GM18868 (cell line): Measurements from ENCODE around the gene AHCYL1.

Source experiments
- ATAC-seq: cut with Tn5 transposase; IDR thresholded peaks from one replicate; pipeline ENCODE4 v1.9.1; 2021; ENCODE audit warnings: mild to moderate bottlenecking, moderate library complexity; ENCODE audit not compliant: unreplicated experiment

Gene AHCYL1

GRCh38 chr1:110034451-110035235, 50.1 kb downstream of the AHCYL1 start, which contains the start of gene STRIP1:
Gene STRIP1 (plus strand): TSS chr1:110034624. CDS start chr1:110034638, 14 bp downstream.
- peak; percentile 93 for ATAC-seq

- ATAC-seq = no peak
Measured at GRCh38 chr1:110035236-110035752, 50.7 kb downstream of the AHCYL1 start.

DNA sequence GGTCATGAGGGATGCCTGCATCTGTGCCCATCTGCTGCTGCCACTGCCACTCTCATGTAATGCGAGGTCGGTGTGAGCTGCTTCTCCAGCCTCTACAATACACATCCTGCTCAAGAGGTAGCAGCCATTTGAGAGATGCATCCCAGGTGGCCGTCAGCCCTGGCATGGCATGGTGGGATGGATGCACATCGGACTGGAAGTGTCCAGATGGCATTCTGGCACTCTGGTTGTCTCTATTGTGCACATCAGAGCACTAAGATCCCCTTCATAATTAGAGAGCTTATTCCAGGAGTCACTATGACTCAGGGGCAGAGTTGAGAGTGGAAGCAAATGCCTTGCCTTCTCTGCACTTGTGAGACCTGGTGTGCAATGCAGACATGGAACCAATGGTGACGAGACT, 53.7 kb downstream of the AHCYL1 start:
- ATAC-seq = no peak

DNA sequence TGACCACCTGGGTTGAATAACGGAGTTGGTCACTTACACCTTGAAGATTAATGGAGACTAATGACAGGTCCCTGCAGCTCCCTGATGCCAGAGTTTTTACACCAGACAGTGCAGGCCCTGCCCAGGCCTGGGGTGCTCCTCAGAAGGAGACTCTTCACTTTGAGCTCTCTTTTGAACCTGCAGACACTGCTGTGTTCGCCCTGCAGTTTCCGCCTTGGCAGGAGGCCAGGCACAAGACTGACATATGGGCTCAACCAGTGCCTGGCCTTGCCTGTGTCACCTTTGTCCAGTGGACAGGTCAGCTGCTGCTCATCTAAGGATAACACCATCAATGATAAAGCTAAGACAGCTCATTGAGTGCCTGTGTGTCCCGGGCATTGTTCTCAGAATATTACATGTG, 55.1 kb downstream of the AHCYL1 start:
- ATAC-seq = no peak

DNA sequence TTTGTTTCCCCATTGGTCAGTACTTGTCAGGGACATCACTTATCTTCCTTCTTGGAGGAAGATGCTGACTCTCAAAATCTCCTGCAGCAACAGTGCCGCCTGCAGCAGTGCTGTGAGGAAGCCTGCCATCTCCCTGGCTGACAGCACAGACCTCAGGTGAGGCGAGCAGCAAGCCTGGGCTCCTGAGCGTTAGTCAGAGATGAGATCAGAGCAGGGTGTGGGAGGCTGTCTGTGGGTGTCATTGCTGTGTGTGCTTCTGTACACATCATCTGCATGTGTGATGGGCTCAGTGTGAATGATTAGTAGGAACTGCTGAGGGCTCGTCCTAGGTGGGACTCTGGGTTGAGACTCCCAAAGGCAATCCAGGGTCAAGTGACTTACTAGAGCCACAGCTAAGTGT, 56.0 kb downstream of the AHCYL1 start:
- ATAC-seq = no peak

- ATAC-seq = no peak
Measured at GRCh38 chr1:110043016-110043415, 58.5 kb downstream of the AHCYL1 start.

- no peak for ATAC-seq
Measured at GRCh38 chr1:110047463-110047862, 62.9 kb downstream of the AHCYL1 start.

DNA sequence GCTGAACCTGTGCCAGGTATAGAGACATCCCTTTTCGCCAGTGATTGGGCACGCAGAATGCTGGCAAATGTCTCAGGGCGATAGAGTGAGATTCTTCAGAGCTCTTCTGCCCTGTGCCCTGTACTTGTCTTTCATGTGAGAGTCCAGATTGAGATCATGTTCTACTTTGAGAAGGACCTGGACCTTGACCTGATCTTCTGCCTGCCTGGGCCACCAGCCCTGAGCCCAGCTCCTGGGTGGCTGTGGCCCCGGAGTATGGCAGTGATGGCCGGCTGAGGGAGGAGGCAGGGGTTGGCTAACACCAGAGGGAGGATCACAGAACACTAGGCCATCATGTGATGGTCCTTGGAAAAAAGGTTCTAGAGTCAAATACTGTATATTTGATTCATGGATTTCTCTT, 63.7 kb downstream of the AHCYL1 start:
- ATAC-seq = no peak

- no peak for ATAC-seq
Measured at GRCh38 chr1:110048923-110049601, 64.5 kb downstream of the AHCYL1 start.

DNA sequence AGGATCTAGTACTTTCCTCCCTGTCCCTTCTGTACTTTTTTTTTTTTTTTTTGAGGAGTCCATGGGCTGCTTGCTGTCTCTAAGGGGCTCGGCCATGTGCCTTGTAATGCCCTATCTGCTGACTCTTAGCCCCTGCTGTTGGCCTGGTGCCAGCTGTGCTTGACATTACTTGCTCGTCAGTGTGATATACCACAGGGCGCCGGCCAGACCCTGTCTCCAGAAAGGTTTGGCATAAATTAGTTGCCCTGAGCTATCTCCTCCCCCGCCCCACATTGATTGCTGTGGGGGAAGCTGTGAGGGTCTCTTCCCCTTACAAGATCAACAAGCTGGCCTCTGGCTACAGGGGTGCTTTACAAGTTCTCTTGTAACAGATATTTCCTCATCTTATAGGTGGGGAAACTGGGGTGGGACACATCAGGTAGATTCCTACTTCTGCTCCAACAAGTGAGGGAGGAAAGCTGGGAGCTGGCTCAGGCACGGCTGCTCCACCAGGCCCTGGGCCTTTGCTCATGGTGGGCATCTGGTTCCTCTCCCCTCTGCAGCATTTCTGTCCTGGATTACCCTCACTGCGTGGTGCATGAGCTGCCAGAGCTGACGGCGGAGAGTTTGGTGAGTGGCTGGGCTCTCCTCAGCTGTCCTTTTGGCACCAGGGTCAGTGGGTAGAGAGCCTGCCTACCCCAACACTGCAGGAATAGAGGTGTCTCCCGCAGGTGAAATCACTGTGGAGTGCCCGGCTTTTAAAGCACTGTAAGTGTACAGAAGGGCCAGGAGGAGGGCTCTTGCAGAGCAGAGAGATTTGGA, 65.4 kb downstream of the AHCYL1 start:
- no peak for ATAC-seq

DNA sequence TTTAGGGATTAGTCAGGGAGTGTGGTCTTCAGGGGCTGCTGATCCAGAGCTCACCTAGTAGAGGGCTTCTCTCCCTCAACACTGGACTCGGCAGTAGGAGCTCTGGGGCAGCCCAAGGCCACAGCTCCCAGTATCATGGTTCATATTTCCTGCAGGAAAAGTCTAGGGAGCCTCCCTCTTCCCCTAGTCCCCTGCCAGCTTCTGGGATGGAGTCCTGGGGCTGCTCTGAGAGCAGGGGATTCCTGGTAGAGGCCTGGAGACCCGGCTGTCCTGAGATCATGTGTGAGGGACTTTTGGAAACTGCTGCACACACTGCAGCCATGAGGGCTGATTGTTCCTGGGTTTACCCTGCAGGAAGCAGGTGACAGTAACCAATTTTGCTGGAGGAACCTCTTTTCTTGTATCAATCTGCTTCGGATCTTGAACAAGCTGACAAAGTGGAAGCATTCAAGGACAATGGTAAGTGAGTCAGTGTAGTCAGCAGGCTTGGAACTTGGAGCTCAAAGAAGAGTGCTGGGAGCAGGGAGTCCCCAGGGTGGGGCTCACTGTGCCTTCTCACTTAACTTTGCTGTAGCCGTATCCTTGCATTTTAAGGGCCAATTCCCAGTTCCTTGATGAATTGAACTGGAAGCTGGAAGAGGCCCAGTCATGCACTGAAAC, 66.2 kb downstream of the AHCYL1 start:
- no peak for ATAC-seq

- ATAC-seq = no peak
Measured at GRCh38 chr1:110051262-110051648, 66.7 kb downstream of the AHCYL1 start.

GRCh38 chr1:110053552-110054428, 69.2 kb downstream of the AHCYL1 start:
- ATAC-seq = no peak

DNA sequence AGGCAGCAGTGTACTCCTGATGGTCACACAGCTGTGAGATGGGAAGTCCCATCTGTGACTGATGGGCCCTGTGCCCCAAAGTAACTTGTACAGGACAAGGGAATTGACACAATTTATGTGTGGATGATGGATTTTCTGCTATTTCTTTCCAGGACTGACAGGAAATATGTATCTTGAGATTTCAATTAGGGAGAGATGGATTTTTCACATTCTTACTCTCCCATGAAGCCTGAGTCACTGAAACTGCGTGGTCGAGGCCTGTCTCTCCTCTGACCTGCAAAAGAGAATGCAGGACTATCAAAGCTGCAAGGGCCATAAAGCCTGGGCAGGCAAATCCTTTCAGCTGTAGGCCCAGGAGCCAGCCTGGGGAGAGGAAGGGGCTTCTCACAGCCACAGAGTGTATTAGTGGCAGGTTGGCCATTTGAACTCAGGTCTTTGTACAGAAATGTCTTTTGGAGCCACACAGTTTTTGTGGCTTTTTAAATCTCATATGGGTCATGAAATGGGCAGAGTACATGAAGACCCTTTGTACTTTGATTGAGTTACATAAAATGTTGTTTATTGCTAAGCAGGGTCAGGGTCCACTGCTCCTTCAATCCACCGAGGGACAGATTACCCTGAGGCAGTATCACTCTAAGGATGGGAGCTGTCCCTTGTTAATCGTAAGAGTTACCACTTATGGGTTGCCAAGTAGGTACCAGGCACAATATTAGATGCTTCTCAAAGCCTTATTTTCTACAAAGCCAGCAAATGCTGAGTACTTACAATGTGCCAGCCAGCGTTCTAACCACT, 71.1 kb downstream of the AHCYL1 start:
- ATAC-seq = no peak

DNA sequence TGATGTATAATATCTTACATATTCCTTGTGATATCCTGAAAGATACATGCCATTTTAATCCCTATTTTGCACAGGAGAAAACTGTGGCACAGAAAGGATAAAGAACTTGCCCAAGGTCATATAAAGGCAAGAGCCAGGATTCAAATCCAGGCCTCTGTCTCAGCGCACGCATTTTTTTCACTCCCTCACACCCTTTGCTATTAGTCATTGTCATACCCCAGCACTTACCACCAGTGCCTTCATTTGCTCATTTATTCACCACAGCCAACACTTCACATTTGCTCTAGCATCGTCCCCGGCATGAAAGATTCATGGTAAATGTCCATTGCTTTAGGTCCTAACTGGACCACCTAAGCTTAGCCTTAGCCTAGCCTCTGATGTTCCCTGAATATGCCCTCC, 71.7 kb downstream of the AHCYL1 start:
- ATAC-seq = no peak

DNA sequence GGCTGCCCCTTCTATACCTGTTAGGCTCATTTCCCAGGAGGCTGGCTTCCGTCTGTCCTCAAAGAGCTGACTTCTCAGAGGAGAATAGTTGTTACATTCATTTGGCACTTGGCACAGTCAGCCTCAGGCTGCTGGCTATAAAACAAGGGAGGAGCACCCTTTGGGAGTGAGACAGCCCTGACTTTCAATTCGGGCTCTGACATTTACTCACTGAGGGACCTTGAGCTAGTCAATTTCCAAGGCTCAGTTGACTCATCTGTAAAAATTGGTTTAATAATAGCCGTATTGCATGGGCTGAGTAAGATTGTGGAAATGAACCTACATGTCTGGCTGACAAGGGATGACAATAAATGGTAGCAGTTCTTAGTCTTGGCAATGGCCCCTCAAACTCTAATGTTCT, 72.2 kb downstream of the AHCYL1 start:
- ATAC-seq = no peak

GRCh38 chr1:110057963-110058518, 73.5 kb downstream of the AHCYL1 start:
- ATAC-seq = no peak

- no peak for ATAC-seq
Measured at GRCh38 chr1:110058591-110058990, 74.0 kb downstream of the AHCYL1 start.
